Mesenchymal stem cell (in vitro differentiated cells and primary cell): Measurements from ENCODE around the gene TSPAN14.

Experiments
- DNase-seq: peaks from one replicate; pipeline ENCODE4 v3.0.0-alpha.2; 2013
- H2AFZ ChIP-seq: one replicate; pipeline ENCODE4 v1.6.1; 2013; ENCODE audit warnings: low read depth, mild to moderate bottlenecking, control low read depth, inconsistent platforms, low read length, moderate library complexity
- H2AK5ac ChIP-seq: 2 replicates; pipeline ENCODE4 v1.6.1; 2013; ENCODE audit warnings: low read length, moderate library complexity, mild to moderate bottlenecking, inconsistent platforms; ENCODE audit not compliant: severe bottlenecking
- H2BK120ac ChIP-seq: one replicate; pipeline ENCODE4 v1.6.1; 2013; ENCODE audit warnings: low read depth, mild to moderate bottlenecking, inconsistent platforms, low read length, moderate library complexity
- H2BK12ac ChIP-seq, 2 experiments: one replicate each; pipeline ENCODE4 v1.6.1; 2013; ENCODE audit warnings: inconsistent platforms in 2 of 2, low read length in 2 of 2, mild to moderate bottlenecking in 2 of 2, moderate library complexity in 2 of 2, control low read depth in 1 of 2
- H2BK15ac ChIP-seq: one replicate; pipeline ENCODE4 v1.6.1; 2013; ENCODE audit warnings: mild to moderate bottlenecking, low read depth, inconsistent platforms; ENCODE audit not compliant: poor library complexity, severe bottlenecking
- H2BK5ac ChIP-seq: 2 replicates; pipeline ENCODE4 v1.6.1; 2013; ENCODE audit warnings: low read depth, mild to moderate bottlenecking, low read length, control low read depth, inconsistent platforms; ENCODE audit not compliant: poor library complexity, severe bottlenecking
- H3K14ac ChIP-seq, 2 experiments: one replicate each; pipeline ENCODE4 v1.6.1; 2013; ENCODE audit warnings: inconsistent platforms in 2 of 2, low read length in 2 of 2, control low read depth in 1 of 2, mild to moderate bottlenecking in 1 of 2, moderate library complexity in 1 of 2
- H3K18ac ChIP-seq, 2 experiments: one replicate each; pipeline ENCODE4 v1.6.1; 2013; ENCODE audit warnings: inconsistent platforms in 2 of 2, low read length in 2 of 2, control low read depth in 1 of 2, low read depth in 1 of 2, mild to moderate bottlenecking in 1 of 2
- H3K23ac ChIP-seq, 2 experiments: one replicate each; pipeline ENCODE4 v1.6.1; 2013; ENCODE audit warnings: inconsistent platforms in 2 of 2, low read length in 2 of 2, mild to moderate bottlenecking in 2 of 2, moderate library complexity in 2 of 2, control low read depth in 1 of 2
- H3K27ac ChIP-seq: 2 replicates; pipeline ENCODE4 v1.5.1; 2013; ENCODE audit warnings: mild to moderate bottlenecking, moderate library complexity, low read length, control low read depth, inconsistent platforms; ENCODE audit not compliant: poor library complexity, severe bottlenecking
- H3K27me3 ChIP-seq, 2 experiments: 2 replicates each; pipeline versions ENCODE4 v1.6.1 to v1.7.0; 2013; ENCODE audit warnings: low read length in 2 of 2, mild to moderate bottlenecking in 2 of 2, moderate library complexity in 2 of 2, control low read depth in 1 of 2, inconsistent platforms in 1 of 2; ENCODE audit not compliant: control insufficient read depth in 1 of 2, insufficient read depth in 1 of 2
- H3K36me3 ChIP-seq, 2 experiments: 2 replicates each; pipeline versions ENCODE4 v1.6.1 to v1.7.0; 2013; ENCODE audit warnings: low read length in 2 of 2, control low read depth in 1 of 2, inconsistent platforms in 1 of 2, low read depth in 1 of 2, mild to moderate bottlenecking in 1 of 2; ENCODE audit not compliant: insufficient read depth in 2 of 2, control insufficient read depth in 1 of 2
- H3K4ac ChIP-seq, 2 experiments: one replicate each; pipeline ENCODE4 v1.6.1; 2013; ENCODE audit warnings: inconsistent platforms in 2 of 2, low read length in 2 of 2, mild to moderate bottlenecking in 2 of 2, moderate library complexity in 2 of 2, control low read depth in 1 of 2, low read depth in 1 of 2
- H3K4me1 ChIP-seq: 2 replicates; pipeline ENCODE4 v1.6.1; 2013; ENCODE audit warnings: low read depth, low read length, control low read depth; ENCODE audit not compliant: control insufficient read depth, insufficient read depth
- H3K4me2 ChIP-seq: 2 replicates; pipeline ENCODE4 v1.6.1; 2013; ENCODE audit warnings: low read length, mild to moderate bottlenecking, inconsistent platforms; ENCODE audit not compliant: poor library complexity, severe bottlenecking
- H3K4me3 ChIP-seq, 2 experiments: 2 replicates each; pipeline versions ENCODE4 v1.5.1 to v1.7.0; 2013; ENCODE audit warnings: low read length in 2 of 2, mild to moderate bottlenecking in 2 of 2, control low read depth in 1 of 2, low read depth in 1 of 2; ENCODE audit not compliant: insufficient read depth in 1 of 2
- H3K79me1 ChIP-seq: replicated peaks from 2 replicates; pipeline ENCODE4 v1.6.1; 2013; ENCODE audit warnings: mild to moderate bottlenecking, control low read depth, low read length, inconsistent platforms; ENCODE audit not compliant: poor library complexity, severe bottlenecking
- H3K9ac ChIP-seq: 2 replicates; pipeline ENCODE4 v1.7.0; 2013; ENCODE audit warnings: mild to moderate bottlenecking, low read length, moderate library complexity
- H3K9me3 ChIP-seq: 2 replicates; pipeline ENCODE4 v1.7.0; 2013; ENCODE audit warnings: mild to moderate bottlenecking, low read length; ENCODE audit not compliant: control insufficient read depth
- H4K8ac ChIP-seq: one replicate; pipeline ENCODE4 v1.6.1; 2013; ENCODE audit warnings: inconsistent platforms, mild to moderate bottlenecking, low read length, moderate library complexity
- H4K91ac ChIP-seq: one replicate; pipeline ENCODE4 v1.6.1; 2013; ENCODE audit warnings: mild to moderate bottlenecking, low read length, inconsistent platforms
- WGBS: methylation state at CpG from one replicate; pipeline ENCODE4 v1.1.7; 2013; ENCODE audit warnings: mixed read lengths; 5-methylcytosine and 5-hydroxymethylcytosine counted together

TSPAN14 gene

DNA sequence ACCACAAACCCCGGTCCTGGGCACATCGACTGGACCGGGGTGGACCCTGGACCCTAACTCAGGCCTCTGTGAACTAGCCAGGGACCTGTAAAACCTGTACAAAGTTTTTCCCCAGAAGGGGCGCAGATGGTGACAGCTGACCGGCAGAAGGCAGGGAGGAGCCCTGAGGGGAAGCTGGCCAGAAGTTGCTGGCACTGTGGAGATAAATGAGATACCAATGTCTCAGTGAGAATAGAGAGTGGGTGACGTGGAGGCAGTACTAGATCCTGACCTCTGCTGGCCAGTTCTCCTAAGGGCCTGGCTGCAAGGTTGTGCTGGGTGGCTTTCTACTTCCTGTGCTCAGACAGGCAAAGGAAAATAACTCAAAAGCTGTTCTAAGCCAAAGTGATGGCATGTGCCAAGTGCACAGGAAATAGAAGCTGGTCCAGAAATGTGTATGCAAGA, 10.6 kb upstream of the TSPAN14 start:
- Histone ChIP-seq H2BK12ac (peak overlapping the region in 1 of 2 experiments; percentile 29), H3K4me1 (peaks cover 11% of the 10 kb centered on the region), H4K91ac (no peak overlapping the region), H4K8ac (peak overlapping the region; percentile 76), H2BK15ac (peak overlapping the region; percentile 33), H2AFZ (no peak overlapping the region), H3K4me2 (no peak overlapping the region), H3K9me3 (no peaks in the 10 kb centered on the region), H3K27ac (no peak overlapping the region), H3K23ac (no peak overlapping the region), H3K9ac (no peak overlapping the region), H3K14ac (no peak overlapping the region), H2BK120ac (no peak overlapping the region), H3K4me3 (no peak overlapping the region), H3K27me3 (peaks cover 0 to 2% of the 10 kb centered on the region in 2 experiments), H3K18ac (peak overlapping the region in 1 of 2 experiments; percentile 52), H3K4ac (peak overlapping the region; percentile 16 to 40), H2AK5ac (no peak overlapping the region), H3K79me1 (no peaks in the 10 kb centered on the region), H2BK5ac (no peak overlapping the region), H3K36me3 (no peaks in the 10 kb centered on the region)
- 73% methylated on average over 6 of the region's 6 CpGs for WGBS
- peak; percentile 62 for DNase-seq

GRCh38 chr10:80444124-80444523, 10.0 kb upstream of the TSPAN14 start:
- Histone ChIP-seq H3K27me3 (no peaks in the 10 kb centered on the region), H4K8ac (peak overlapping the region; percentile 88), H3K23ac (no peak overlapping the region), H3K27ac (no peak overlapping the region), H3K36me3 (no peaks in the 10 kb centered on the region), H2AFZ (peak overlapping the region; percentile 36), H3K79me1 (no peaks in the 10 kb centered on the region), H2BK12ac (peak overlapping the region; percentile 56), H2AK5ac (no peak overlapping the region), H3K4me3 (no peak overlapping the region), H3K4me1 (peaks cover 11% of the 10 kb centered on the region), H3K4ac (peak overlapping the region in 1 of 2 experiments; percentile 40), H2BK5ac (no peak overlapping the region), H3K4me2 (no peak overlapping the region), H3K18ac (peak overlapping the region in 1 of 2 experiments; percentile 71), H3K9me3 (no peaks in the 10 kb centered on the region), H3K9ac (no peak overlapping the region), H4K91ac (peak overlapping the region; percentile 76), H2BK120ac (no peak overlapping the region), H2BK15ac (no peak overlapping the region), H3K14ac (no peak overlapping the region)
- DNase-seq: no peak
- WGBS: 86% methylated on average over 2 of the region's 2 CpGs

DNA sequence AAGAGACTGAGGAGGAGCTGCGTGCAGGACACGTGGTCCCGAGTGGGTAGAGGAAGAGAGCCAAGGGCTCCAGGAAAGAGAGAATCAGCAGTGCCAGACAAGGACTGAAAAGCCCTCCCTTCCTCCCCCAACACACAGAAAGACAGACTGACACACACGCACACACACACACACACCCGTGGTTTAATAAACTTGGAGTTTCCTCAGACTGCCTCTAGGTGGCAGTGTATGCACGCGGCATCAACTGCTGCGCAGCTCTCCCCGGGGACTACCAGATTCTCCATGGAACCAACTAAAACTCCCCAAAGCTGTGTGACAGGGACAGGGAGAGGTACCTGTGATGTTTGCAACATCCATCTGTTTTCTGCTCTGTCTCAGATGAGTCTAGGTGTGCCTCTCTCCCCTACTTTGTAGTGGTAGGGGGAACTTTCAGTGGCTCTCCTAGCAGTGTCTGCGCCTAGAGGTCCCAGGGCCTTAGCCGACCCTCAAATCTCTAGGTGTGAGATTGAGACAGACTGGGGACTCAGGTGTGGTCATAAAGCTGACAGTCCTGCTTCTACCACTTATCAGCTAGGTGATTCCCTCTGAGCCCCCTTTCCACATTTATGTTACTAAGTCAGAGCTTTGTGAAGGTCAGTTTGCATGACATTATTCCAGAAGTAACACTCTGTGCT, 9.3 kb upstream of the TSPAN14 start:
- H2BK12ac ChIP-seq: peak overlapping the region in 1 of 2 experiments; percentile 56
- no peak overlapping the region for H2BK5ac ChIP-seq
- no peak overlapping the region for H2BK15ac ChIP-seq
- no peak overlapping the region for H2BK120ac ChIP-seq
- peak; percentile 85 for DNase-seq
- H3K18ac ChIP-seq: peak overlapping the region in 1 of 2 experiments; percentile 71
- WGBS: 26% methylated on average over 8 of the region's 11 CpGs
- no peak overlapping the region for H3K27ac ChIP-seq
- H3K9me3 ChIP-seq: no peaks in the 10 kb centered on the region
- no peak overlapping the region for H3K23ac ChIP-seq
- H4K91ac ChIP-seq: no peak overlapping the region
- no peaks in the 10 kb centered on the region for H3K79me1 ChIP-seq
- peaks cover 11% of the 10 kb centered on the region for H3K4me1 ChIP-seq
- H3K14ac ChIP-seq: no peak overlapping the region
- no peak overlapping the region for H3K4me2 ChIP-seq
- H3K4ac ChIP-seq: peak overlapping the region in 1 of 2 experiments; percentile 20
- H2AK5ac ChIP-seq: no peak overlapping the region
- no peak overlapping the region for H3K9ac ChIP-seq
- H3K27me3 ChIP-seq: no peaks in the 10 kb centered on the region
- no peak overlapping the region for H3K4me3 ChIP-seq
- peak overlapping the region; percentile 36 for H2AFZ ChIP-seq
- no peaks in the 10 kb centered on the region for H3K36me3 ChIP-seq
- peak overlapping the region; percentile 88 for H4K8ac ChIP-seq

GRCh38 chr10:80447436-80448190, 6.5 kb upstream of the TSPAN14 start:
- Histone ChIP-seq H3K9me3 (no peaks in the 10 kb centered on the region), H4K91ac (no peak overlapping the region), H3K79me1 (peaks cover 6% of the 10 kb centered on the region), H3K23ac (no peak overlapping the region), H2BK15ac (no peak overlapping the region), H3K4me2 (no peak overlapping the region), H3K36me3 (no peaks in the 10 kb centered on the region), H3K18ac (no peak overlapping the region), H3K4ac (no peak overlapping the region), H2BK5ac (no peak overlapping the region), H3K27ac (no peak overlapping the region), H2AFZ (no peak overlapping the region), H2BK120ac (no peak overlapping the region), H4K8ac (peak overlapping the region; percentile 35), H3K14ac (no peak overlapping the region), H3K9ac (no peak overlapping the region), H2BK12ac (no peak overlapping the region), H3K27me3 (no peaks in the 10 kb centered on the region), H2AK5ac (no peak overlapping the region), H3K4me3 (no peak overlapping the region), H3K4me1 (peaks cover 11% of the 10 kb centered on the region)
- no peak for DNase-seq
- 74% methylated on average over 5 of the region's 7 CpGs for WGBS
